BJ (cell line): ENCODE data around the gene ANKRD12. TPM values are rescaled to one million over a fixed set of nuclear protein-coding genes. Genes with fewer than 3 reads are reported as not detected.
A peak's percentile ranks its signal among the peaks of the same experiment; 100 is the strongest.

Source experiments
- CTCF ChIA-PET: fragments of 350-600 bp; formaldehyde crosslinking; extraction: SDS; loops from one replicate; lab custom pipeline; 2021; ENCODE audit warnings: antibody characterized with exemption, inconsistent platforms; lab: Yijun Ruan, JAX
- POLR2A ChIA-PET: fragments of 300-600 bp; sonication (Branson Sonifier 250); formaldehyde crosslinking; extraction: SDS; loops from one replicate; lab custom pipeline; 2021; ENCODE audit warnings: antibody characterized with exemption; lab: Charles Lee
- DNase-seq: peaks from one replicate; pipeline ENCODE4 v3.0.0-alpha.2; 2011; ENCODE audit warnings: low read depth
- H3K27me3 ChIP-seq: 2 replicates; pipeline ENCODE4 v1.6.0; 2011; ENCODE audit warnings: low read length; ENCODE audit not compliant: control insufficient read depth, insufficient read depth
- H3K36me3 ChIP-seq: 2 replicates; pipeline ENCODE4 v1.5.1; 2011; ENCODE audit warnings: low read length; ENCODE audit not compliant: control insufficient read depth, insufficient read depth
- H3K4me3 ChIP-seq: 2 replicates; pipeline ENCODE4 v1.5.1; 2011; ENCODE audit warnings: low read depth, mild to moderate bottlenecking, control low read depth, low read length
- CTCF ChIP-seq: IDR thresholded peaks from 2 replicates; pipeline ENCODE4 v1.5.1; 2011; ENCODE audit warnings: low read depth, mild to moderate bottlenecking, control low read depth, inconsistent platforms, low read length, moderate library complexity; ENCODE audit not compliant: insufficient read depth
- polyA plus RNA-seq: library from polyadenylated mRNA; depleted of rRNA; stranded (reverse); fragments of >200 nt; gene quantifications from 2 replicates; pipeline ENCODE4 v1.2.3, GENCODE V29; 2011

Gene ANKRD12
- polyA plus RNA-seq, 1 experiment = 3.0 TPM

- Histone ChIP-seq H3K4me3 (no peak overlapping the region), H3K27me3 (no peaks in the 10 kb centered on the region), H3K36me3 (no peaks in the 10 kb centered on the region)
- DNase-seq = no peak
- TF ChIP-seq CTCF = no peak
- POLR2A ChIA-PET = no interaction called here
- CTCF ChIA-PET = interaction anchor here (0.7 kb wide), 1 partner anchor 75 kb away, joined by 3 read pairs; no protein-coding TSS in a partner anchor
Observed at GRCh38 chr18:9140381-9140780, 3.8 kb downstream of the ANKRD12 start.

GRCh38 chr18:9140984-9141383 lies 4.4 kb downstream of the ANKRD12 start:
- CTCF ChIA-PET = interaction anchor here (3.7 kb wide), 1 partner anchor 67 kb away, joined by 15 read pairs; no protein-coding TSS in a partner anchor
- POLR2A ChIA-PET = interaction anchor here (0.6 kb wide), 1 partner anchor 47 kb away, joined by 3 read pairs; no protein-coding TSS in a partner anchor
- Histone ChIP-seq H3K36me3 (no peaks in the 10 kb centered on the region), H3K4me3 (no peak overlapping the region), H3K27me3 (no peaks in the 10 kb centered on the region)
- TF ChIP-seq CTCF = no peak
- no peak for DNase-seq

GRCh38 chr18:9146224-9146623 lies 9.6 kb downstream of the ANKRD12 start:
- ChIA-PET CTCF (interaction anchor here (1.0 to 2.7 kb wide), 2 partner anchors 13 to 73 kb away, joined by 4 to 19 read pairs; no protein-coding TSS in a partner anchor), POLR2A (no interaction called here)

GRCh38 chr18:9147440-9148202 lies 11.0 kb downstream of the ANKRD12 start:
- Histone ChIP-seq H3K27me3 (no peaks in the 10 kb centered on the region), H3K4me3 (no peak overlapping the region), H3K36me3 (no peaks in the 10 kb centered on the region)
- CTCF ChIA-PET = interaction anchor here (0.5 to 2.7 kb wide), 7 partner anchors 9 to 504 kb away, joined by 3 to 19 read pairs (median 4); no protein-coding TSS in a partner anchor
- DNase-seq = peak; percentile 29
- TF ChIP-seq CTCF = peak; percentile 77
- POLR2A ChIA-PET = interaction anchor here (0.6 kb wide), 1 partner anchor 199 kb away, joined by 3 read pairs; no protein-coding TSS in a partner anchor

More at GRCh38 chr18:9146224-9146623, 9.6 kb downstream of the ANKRD12 start:
- no peak for TF ChIP-seq CTCF
- no peak for DNase-seq
- Histone ChIP-seq H3K27me3 (no peaks in the 10 kb centered on the region), H3K4me3 (no peak overlapping the region), H3K36me3 (no peaks in the 10 kb centered on the region)

GRCh38 chr18:9148203-9148552 lies 11.6 kb downstream of the ANKRD12 start:
- no peaks in the 10 kb centered on the region for H3K36me3 ChIP-seq
- no peaks in the 10 kb centered on the region for H3K27me3 ChIP-seq
- ChIA-PET POLR2A (interaction anchor here (0.6 kb wide), 1 partner anchor 199 kb away, joined by 3 read pairs; no protein-coding TSS in a partner anchor), CTCF (interaction anchor here (0.6 to 2.7 kb wide), 6 partner anchors 10 to 183 kb away, joined by 3 to 19 read pairs (median 4); no protein-coding TSS in a partner anchor)
- TF ChIP-seq CTCF = no peak
- no peak overlapping the region for H3K4me3 ChIP-seq
- DNase-seq = no peak
